Peyer's patch (tissue), 4 donors: ENCODE results near the gene FZR1.

ENCODE experiments used
- CTCF ChIP-seq, 6 experiments: fragments of 450-650 bp in 4 of 6; fragments of 200-600 bp in 2 of 6; sonication (generic) in 1 of 6; IDR thresholded peaks; one replicate each; pipeline ENCODE4 v1.5.1; 2017 to 2019; ENCODE audit warnings: antibody characterized with exemption in 6 of 6, mild to moderate bottlenecking in 3 of 6, moderate library complexity in 1 of 6
- POLR2A ChIP-seq, 2 donors: fragments of 450-650 bp; IDR thresholded peaks; one replicate each; pipeline ENCODE4 v1.5.1; 2017; ENCODE audit warnings: antibody characterized with exemption in 2 of 2, mild to moderate bottlenecking in 2 of 2, moderate library complexity in 2 of 2

- TF ChIP-seq POLR2A (IDR thresholded peaks at IDR 0.05) (peak; percentile 54 to 78), CTCF (IDR thresholded peaks at IDR 0.05) (peak in 2 of 6 experiments; percentile 4 to 8)
These were observed at the start of gene FZR1 for GRCh38 chr19:3505598-3506383.
